Esophagus muscularis mucosa (tissue), 4 donors: ENCODE data around the gene KCNE4.

Source experiments
- EP300 ChIP-seq: sonication (generic); formaldehyde crosslinking; IDR thresholded peaks from one replicate; pipeline ENCODE4 v1.6.1; 2017; ENCODE audit warnings: antibody characterized with exemption
- POLR2A ChIP-seq: fragments of 450-650 bp; IDR thresholded peaks from one replicate; pipeline ENCODE4 v1.6.1; 2017; ENCODE audit warnings: antibody characterized with exemption, moderate library complexity, mild to moderate bottlenecking, low read depth
- POLR2AphosphoS5 ChIP-seq, 2 donors: sonication (generic); formaldehyde crosslinking; IDR thresholded peaks; one replicate each; pipeline ENCODE4 v1.6.1; 2017; ENCODE audit warnings: antibody characterized with exemption in 2 of 2
- TF ChIP-seq, protein P1 (sequence below), 3 experiments: fragments of 200-600 bp in 2 of 3; fragments of 450-650 bp in 1 of 3; sonication (generic) in 2 of 3; IDR thresholded peaks; one replicate each; pipeline ENCODE4 v1.5.1; 2017 to 2019; ENCODE audit warnings: antibody characterized with exemption in 3 of 3, mild to moderate bottlenecking in 2 of 3, moderate library complexity in 1 of 3

DNA sequence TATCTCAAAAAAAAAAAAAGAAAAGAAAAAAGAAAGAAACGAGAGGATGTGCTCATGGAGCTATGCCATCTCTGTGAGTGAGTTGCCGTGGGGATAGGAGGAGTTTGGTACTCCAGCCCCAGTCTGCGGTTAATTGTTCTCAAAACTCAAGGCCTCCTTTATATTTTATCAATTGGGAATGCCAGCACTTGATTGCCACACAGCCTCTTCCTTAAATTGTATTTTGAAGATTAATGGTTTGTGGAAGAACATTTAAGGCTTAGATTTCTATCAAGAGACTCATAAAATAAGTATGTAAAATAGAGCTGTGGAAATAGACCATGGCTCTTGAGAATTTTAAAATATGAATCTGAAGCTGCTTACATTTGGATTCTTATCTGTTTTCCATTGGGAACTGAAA is 29.8 kb downstream of the KCNE4 start:
- TF ChIP-seq, protein P1, sequence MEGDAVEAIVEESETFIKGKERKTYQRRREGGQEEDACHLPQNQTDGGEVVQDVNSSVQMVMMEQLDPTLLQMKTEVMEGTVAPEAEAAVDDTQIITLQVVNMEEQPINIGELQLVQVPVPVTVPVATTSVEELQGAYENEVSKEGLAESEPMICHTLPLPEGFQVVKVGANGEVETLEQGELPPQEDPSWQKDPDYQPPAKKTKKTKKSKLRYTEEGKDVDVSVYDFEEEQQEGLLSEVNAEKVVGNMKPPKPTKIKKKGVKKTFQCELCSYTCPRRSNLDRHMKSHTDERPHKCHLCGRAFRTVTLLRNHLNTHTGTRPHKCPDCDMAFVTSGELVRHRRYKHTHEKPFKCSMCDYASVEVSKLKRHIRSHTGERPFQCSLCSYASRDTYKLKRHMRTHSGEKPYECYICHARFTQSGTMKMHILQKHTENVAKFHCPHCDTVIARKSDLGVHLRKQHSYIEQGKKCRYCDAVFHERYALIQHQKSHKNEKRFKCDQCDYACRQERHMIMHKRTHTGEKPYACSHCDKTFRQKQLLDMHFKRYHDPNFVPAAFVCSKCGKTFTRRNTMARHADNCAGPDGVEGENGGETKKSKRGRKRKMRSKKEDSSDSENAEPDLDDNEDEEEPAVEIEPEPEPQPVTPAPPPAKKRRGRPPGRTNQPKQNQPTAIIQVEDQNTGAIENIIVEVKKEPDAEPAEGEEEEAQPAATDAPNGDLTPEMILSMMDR (IDR thresholded peaks at IDR 0.05), result no peak
- TF ChIP-seq POLR2A, result no peak
- no peak for TF ChIP-seq EP300
- TF ChIP-seq POLR2AphosphoS5 (IDR thresholded peaks at IDR 0.05), result no peak
